ENCODE data around the gene LY6G5B.
"Not testable (repeated sequence)": the region's sequence is repeated elsewhere in the genome, so short reads cannot be mapped to it uniquely, and the experiment has no call there.

DNA sequence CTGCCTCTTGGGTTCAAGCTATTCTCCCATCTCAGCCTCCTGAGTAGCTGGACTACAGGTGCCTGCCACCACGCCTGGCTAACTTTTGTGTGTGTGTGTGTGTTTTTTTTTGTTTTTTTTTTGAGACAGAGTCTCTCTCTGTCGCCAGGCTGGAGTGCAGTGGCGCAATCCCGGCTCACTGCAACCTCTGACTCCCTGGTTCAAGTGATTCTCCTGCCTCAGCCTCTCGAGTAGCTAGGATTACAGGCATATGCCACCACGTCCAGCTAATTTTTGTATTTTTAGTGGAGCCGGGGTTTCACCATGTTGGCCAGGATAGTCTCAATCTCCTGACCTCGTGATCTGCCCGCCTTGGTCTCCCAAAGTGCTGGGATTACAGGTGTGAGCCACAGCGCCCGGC is 39.4 kb downstream of the LY6G5B start:
- TF ChIP-seq, protein P1, sequence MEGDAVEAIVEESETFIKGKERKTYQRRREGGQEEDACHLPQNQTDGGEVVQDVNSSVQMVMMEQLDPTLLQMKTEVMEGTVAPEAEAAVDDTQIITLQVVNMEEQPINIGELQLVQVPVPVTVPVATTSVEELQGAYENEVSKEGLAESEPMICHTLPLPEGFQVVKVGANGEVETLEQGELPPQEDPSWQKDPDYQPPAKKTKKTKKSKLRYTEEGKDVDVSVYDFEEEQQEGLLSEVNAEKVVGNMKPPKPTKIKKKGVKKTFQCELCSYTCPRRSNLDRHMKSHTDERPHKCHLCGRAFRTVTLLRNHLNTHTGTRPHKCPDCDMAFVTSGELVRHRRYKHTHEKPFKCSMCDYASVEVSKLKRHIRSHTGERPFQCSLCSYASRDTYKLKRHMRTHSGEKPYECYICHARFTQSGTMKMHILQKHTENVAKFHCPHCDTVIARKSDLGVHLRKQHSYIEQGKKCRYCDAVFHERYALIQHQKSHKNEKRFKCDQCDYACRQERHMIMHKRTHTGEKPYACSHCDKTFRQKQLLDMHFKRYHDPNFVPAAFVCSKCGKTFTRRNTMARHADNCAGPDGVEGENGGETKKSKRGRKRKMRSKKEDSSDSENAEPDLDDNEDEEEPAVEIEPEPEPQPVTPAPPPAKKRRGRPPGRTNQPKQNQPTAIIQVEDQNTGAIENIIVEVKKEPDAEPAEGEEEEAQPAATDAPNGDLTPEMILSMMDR (conservative IDR thresholded peaks at IDR 0.05; ENCODE audit: low read depth, low read length): not testable (repeated sequence)
- TF ChIP-seq POLR2A (IDR thresholded peaks at IDR 0.05; ENCODE audit: low read depth, low read length); BHLHE40 (IDR thresholded peaks at IDR 0.05; ENCODE audit: low read depth, low read length); RCOR1 (IDR thresholded peaks at IDR 0.05; ENCODE audit: insufficient replicate concordance, low read length); CEBPB (IDR thresholded peaks at IDR 0.05; ENCODE audit: low read depth, low read length); MAFK (IDR thresholded peaks at IDR 0.05; ENCODE audit: low read depth, low read length); FOS (IDR thresholded peaks at IDR 0.05; ENCODE audit: low read depth, low read length): not testable (repeated sequence)

All from IMR-90 (cell line).